ENCODE measurements around the gene CFAP54.
"Not testable (repeated sequence)": the region's sequence is repeated elsewhere in the genome, so short reads cannot be mapped to it uniquely, and the experiment has no call there.

The CFAP54 gene

DNA sequence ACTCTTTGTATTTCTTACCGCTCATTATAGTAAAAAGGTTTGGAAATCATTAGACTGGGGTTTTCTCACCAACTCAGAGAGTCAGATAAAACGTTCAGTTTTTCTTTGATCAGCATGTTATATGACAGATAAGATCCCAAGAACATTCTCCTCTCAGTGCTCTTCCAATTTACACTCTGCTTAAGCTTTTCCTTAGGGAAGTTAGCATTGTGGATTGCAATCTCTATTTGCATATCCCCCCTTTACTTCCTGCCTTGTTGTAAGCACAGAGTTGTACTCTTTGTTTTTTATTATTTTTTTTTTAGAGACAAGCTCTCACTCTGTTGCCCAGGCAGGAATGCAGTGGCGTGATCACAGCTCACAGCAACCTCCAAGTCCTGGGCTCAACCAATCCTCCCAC lies 11.4 kb upstream of the CFAP54 start:
- DNase-seq (ENCODE audit: low read depth): no peak

DNA sequence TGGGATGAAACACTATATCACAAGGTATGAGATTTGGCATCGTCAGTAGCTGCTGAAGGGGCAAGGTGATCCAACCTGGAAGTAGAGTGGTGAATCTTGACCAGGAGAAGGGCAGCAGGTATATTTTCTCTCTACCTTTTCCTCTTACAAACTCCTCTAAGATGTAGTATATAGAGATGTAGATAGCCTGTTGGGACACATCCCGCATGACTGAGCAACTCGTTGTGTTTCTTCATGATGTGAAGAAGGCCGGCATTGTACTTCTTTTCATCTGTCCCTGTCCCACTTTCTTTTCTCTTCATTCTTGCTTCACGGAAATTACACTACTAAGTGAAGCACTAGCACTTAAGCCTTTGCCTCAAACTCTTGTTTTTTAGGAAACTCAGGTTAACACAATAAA lies 7.3 kb upstream of the CFAP54 start:
- DNase-seq (ENCODE audit: low read depth): no peak

- DNase-seq (ENCODE audit: low read depth): no peak
Measured at GRCh38 chr12:96483116-96483515, 6.3 kb upstream of the CFAP54 start.

- peak; percentile 80 for DNase-seq (ENCODE audit: low read depth)
Measured at GRCh38 chr12:96486751-96487613, 2.4 kb upstream of the CFAP54 start.

GRCh38 chr12:96487634-96488033 lies 1.7 kb upstream of the CFAP54 start:
- no peak for DNase-seq (ENCODE audit: low read depth)

GRCh38 chr12:96493106-96493505 lies 3.7 kb downstream of the CFAP54 start:
- DNase-seq (ENCODE audit: low read depth): peak; percentile 57

DNA sequence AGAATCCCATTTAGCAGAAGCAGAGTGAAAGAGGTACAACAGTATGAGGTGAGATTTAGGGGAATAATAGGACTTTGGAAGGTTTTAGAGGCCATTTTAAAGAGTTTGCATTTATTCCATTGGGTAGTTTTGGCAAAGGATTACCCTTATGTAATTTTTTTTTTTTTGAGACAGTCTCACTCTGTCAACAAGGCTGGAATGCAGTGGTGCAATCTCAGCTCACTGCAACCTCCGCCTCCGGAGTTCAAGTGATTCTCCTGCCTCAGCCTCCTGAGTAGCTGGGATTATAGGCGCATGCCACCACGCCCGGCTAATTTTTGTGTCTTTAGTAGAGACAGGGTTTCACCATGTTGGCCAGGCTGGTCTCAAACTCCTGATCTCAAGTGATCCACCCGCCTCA lies 4.8 kb downstream of the CFAP54 start:
- DNase-seq (ENCODE audit: low read depth): not testable (repeated sequence)

GRCh38 chr12:96495155-96495554 lies 5.8 kb downstream of the CFAP54 start:
- no peak for DNase-seq (ENCODE audit: low read depth)

DNA sequence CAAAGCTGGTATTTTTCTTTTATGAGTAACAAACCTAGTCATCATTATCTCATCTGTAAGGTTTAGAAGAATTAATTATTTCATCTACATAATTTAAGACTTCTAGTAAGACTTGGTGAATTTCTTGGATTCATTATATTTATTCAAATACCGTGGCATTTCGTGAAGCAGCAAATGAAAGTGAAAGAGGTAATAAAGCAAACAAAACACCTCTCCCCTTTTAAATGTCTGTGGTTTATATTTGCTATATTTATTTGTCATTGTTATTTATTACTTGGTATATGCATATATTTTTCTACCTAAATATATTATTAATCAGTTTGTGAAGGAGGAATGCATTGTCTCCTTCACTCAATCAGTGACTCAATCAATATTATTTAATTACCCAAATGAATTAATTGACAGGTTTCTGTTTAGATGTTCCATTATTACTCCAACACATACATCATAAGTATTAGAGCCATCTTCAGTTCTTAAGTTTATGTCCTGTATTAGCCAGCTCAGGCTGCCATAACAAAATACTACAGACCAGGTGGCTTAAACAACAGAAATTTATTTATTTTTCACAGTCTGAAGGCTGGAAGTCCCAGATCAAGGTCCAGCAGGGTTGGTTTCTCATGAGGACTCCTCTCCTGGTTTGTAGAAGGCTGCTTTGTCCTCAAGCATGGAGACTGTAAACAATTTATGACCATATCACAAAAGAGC lies 6.6 kb downstream of the CFAP54 start:
- no peak for DNase-seq (ENCODE audit: low read depth)

- no peak for DNase-seq (ENCODE audit: low read depth)
Measured at GRCh38 chr12:96496944-96497343, 7.6 kb downstream of the CFAP54 start.

DNA sequence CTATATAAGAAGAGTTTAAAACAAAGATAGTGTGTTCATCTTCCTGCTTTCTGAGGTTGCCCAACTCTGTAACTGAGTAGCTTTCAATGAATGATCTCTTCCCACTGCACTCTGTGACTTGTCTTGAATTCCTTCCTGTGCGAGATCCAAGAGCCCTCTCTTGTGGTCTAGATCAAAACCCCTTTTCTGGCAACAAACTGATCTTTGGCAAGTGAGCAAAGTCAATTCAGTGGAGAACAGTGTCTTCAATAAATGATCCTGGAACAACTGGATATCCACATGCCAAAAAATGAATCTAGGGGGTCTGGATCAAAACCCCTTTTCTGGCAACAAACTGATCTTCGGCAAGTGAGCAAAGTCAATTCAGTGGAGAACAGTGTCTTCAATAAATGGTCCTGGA lies 8.5 kb downstream of the CFAP54 start:
- DNase-seq (ENCODE audit: low read depth): peak; percentile 15

DNA sequence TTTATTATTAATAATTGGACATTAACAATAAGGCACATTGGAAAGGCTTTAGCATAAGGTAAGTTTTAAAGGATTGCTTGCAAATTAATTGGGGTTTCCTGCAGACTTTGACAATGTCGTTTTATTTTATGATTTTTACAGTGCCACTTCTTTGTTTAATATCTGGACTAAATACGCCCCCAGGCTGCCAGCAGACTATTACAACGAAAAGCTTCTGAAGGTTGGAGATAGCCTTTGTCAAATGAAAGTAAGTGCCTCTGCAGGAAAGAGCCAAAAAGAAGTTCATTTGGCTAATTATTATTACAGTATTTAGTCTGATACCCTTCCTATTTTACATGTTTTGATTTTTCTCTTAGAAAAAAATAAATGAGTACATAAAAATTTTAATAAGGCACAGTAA lies 11.3 kb downstream of the CFAP54 start:
- peak; percentile 48 for DNase-seq (ENCODE audit: low read depth)

- peak; percentile 63 for DNase-seq (ENCODE audit: low read depth)
Measured at GRCh38 chr12:96501133-96501761, 11.9 kb downstream of the CFAP54 start.

GRCh38 chr12:96501908-96502307 lies 12.5 kb downstream of the CFAP54 start:
- DNase-seq (ENCODE audit: low read depth): no peak

DNA sequence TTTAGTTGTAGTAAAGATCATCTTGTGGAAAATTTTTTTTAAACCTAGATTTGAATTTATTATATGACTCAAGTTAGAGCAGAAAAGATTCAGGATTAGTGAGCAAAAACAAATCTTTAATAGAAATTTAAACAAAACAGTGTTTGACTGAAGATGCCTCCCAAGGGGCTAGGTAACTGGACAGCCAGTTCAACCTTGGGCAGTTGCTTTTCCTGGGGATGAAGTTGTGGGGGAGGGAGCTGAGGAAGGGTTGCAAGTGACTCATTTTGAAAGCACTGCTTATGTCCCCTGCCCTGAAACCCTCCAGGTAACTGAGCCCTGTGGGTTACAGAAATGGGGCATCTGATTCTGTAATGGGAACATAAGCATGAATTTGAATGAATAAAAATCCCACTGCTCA lies 13.1 kb downstream of the CFAP54 start:
- DNase-seq (ENCODE audit: low read depth): no peak

DNA sequence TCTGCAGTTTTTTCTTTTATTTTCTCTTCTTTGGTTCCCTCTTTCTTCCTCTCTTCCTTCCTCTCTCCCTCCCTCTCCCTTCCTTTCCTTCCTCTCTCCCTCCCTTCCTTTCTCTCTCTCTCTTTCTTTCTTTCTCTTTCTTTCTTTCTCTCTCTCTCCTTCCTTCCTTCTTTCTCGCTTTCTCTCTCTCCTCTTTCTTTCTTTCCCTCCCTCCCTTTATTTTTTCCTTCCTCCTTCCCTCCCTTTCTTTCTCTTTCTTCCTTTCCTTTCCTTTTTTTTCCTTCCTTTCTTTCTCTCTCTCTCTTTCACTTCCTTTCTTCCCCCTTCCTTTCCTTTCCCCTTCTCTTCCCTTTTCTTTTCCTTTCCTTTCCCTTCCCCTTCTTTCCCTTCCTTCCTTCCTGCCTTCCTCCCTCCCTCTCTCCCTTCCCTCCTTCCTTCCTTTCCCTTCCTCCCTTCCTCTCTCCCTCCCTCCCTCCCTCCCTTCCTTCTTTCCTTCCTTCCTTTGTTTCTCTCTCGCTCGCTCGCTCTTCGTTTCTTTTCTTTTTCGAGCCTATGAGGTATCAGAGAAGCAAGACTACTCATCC lies 13.7 kb downstream of the CFAP54 start:
- no peak for DNase-seq (ENCODE audit: low read depth)

GRCh38 chr12:96503976-96504375 lies 14.6 kb downstream of the CFAP54 start:
- DNase-seq (ENCODE audit: low read depth): peak; percentile 13

DNA sequence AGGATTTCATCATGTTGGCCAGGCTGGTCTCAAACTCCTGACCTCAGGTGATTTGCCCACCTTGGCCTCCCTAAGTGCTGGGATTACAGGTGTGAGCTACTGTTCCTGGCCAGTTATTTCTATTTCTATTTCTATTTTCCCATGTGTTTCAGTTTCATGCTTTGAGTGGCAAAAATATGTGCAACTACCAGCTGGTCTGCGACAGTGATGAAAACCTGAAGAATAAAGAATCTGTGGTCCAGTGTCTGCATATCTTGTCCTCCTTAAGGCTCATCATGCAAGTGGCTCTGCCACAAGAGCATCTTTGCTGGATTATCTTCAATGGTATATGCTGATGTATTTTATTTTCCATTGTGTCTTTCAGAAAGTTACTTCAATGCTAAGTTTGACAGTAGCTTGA lies 17.4 kb downstream of the CFAP54 start:
- no peak for DNase-seq (ENCODE audit: low read depth)

DNA sequence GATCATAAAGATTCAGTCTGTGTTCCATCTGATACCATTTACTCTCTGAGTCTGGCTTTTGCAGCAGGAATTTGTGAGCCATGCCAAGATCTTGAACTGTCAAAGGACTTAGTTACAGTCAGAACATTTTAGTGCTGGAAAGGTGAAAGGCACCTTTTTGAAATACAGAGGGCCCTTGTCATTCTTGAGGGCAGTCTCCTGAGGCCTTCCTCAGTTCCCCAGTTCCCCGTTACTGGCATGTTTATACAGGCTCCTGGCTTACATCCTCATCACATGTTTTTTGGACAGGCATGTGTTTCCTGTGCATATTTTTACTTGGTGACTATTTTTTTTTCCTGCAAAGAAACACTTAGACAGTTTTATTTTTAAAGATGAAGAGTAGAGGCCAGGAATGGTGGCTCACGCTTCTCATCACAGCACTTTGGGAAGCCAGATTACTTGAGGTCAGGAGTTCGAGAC lies 21.0 kb downstream of the CFAP54 start:
- peak; percentile 49 for DNase-seq (ENCODE audit: low read depth)

DNA sequence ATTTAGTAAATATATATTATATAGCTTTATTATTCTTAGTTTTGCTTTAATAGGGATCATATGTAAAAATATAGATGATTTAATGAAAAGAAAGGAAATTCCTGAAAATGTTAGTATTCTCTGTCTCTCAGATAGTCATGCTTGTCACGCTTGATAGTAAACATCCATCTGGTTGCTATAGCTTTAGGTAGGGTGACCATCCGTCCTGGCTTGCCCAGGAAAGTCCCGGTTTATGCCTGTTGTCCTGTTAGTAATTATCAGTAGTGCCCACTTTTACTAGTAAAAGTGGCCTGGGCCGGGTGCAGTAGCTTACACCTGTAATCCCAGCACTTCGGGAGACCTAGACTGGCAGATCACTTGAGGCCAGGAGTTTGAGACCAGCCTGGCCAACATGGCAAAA lies 23.8 kb downstream of the CFAP54 start:
- no peak for DNase-seq (ENCODE audit: low read depth)

DNA sequence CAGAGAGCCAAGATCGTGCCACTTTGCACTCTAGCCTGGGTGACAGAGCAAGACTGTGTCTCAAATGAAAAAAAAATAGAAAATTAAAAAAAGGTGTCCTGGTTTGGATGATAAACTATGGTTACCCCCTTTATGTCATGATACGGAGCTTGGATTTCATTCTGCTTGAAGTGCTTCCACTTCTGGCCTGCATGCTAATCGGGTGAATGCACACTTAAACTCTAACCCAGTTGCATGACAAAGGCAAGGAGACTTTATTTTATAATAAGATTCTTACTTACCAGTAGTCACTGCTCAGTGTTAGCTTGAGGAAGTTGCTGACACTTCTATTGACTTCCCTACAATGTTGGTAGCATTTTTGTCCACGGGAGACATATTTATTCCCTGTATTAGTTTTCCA lies 24.3 kb downstream of the CFAP54 start:
- no peak for DNase-seq (ENCODE audit: low read depth)

- no peak for DNase-seq (ENCODE audit: low read depth)
Measured at GRCh38 chr12:96514328-96514727, 25.0 kb downstream of the CFAP54 start.

All from EH (cell line).